ENCODE measurements around the gene BAG5. TPM values are rescaled to one million over a fixed set of nuclear protein-coding genes. Genes with fewer than 3 reads are reported as not detected.

The BAG5 gene
- total RNA-seq, 1 donor from 2014 or later = 39.9 TPM

DNA sequence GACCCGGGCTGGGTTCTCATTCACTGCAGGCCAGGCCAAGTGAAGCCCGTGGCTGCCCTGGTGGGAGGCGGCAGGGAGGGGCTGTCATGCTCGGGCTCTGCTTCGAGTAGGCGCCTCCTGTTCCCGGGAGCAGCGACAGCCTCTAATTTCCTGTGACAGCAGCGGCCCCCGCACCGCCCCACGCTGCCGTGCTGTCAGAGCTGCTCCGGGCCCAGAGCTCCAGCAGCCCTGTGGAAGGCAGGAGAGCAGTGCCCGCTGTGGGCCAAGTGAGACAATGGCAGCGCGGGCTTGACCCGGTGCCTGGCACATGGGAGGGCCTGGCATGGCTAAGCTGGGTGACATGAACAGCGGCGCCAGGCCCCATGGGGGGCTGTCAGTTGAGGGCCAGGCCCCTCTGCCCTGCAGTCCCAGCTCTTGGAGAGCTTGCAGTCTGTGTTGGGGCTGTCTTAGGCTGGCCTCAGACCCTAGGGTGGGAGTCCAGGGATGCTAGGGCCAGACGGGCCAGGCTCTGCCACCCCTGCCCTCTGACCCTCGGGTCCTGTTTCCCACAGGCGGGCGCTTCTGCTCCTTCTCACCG is 28.4 kb downstream of the BAG5 start:
- H3K4me1 Mint-ChIP-seq (ENCODE audit: unreplicated experiment) = peaks cover 8% of the 10 kb centered on the region
- no peaks in the 10 kb centered on the region for H3K9me3 Mint-ChIP-seq (ENCODE audit: unreplicated experiment)
- DNase-seq (ENCODE audit: low spot score) = no peak
- H3K4me3 Mint-ChIP-seq (ENCODE audit: unreplicated experiment) = no peak overlapping the region
- H3K27me3 Mint-ChIP-seq (ENCODE audit: unreplicated experiment) = peaks cover 15% of the 10 kb centered on the region
- TF ChIP-seq CTCF (IDR thresholded peaks at IDR 0.05; ENCODE audit: unreplicated experiment) = no peak
- H3K36me3 Mint-ChIP-seq (ENCODE audit: low read depth, unreplicated experiment) = no peaks in the 10 kb centered on the region
- no peak overlapping the region for H3K27ac Mint-ChIP-seq (ENCODE audit: unreplicated experiment)

DNA sequence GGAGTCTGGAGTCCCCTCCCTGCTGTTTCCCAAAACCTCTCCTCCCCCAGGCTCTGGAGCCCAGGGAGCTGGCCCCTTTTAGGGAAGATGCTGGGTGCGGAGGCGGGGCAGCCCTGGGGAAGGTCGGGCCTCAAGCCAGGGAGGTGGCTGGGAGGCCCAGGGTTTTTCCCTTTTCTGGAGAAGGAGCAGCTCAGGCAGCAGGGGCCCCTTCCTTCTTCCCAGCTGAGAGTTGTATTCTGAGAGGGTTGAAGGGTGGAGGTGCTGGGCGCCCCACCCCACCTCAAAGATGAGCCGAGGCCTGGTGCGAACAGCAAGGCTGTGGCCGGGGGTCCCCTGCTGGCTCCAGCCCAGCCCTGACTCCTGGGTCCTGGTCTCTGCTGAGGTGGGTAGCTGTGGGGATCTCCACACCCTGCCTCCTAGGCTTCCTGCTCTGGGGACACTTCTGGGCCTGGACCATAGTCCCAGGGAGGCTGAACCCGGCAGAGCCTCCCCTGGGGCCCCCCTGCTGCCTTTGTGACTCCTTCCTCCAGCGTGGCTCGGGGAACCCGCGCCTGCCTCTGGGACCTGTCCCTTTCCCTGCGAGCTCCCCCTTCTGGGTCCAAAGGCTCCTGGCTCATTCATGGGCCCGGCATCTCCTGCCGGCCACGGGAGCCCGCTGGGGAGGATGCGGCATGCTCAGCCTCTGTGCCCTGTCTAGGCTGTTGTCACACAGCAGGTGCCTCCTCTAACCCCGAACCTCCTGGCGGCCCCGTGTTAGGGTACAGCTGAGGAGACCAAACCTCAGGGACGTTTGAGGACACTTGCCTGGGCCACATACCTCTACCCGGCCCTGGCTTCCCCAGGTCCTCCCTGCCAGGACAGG is 29.1 kb downstream of the BAG5 start:
- Mint-ChIP-seq H3K27ac (ENCODE audit: unreplicated experiment) (no peak overlapping the region), H3K36me3 (ENCODE audit: low read depth, unreplicated experiment) (no peaks in the 10 kb centered on the region), H3K9me3 (ENCODE audit: unreplicated experiment) (no peaks in the 10 kb centered on the region), H3K4me1 (ENCODE audit: unreplicated experiment) (peaks cover 8% of the 10 kb centered on the region), H3K27me3 (ENCODE audit: unreplicated experiment) (peaks cover 15% of the 10 kb centered on the region), H3K4me3 (ENCODE audit: unreplicated experiment) (no peak overlapping the region)
- TF ChIP-seq CTCF (IDR thresholded peaks at IDR 0.05; ENCODE audit: unreplicated experiment) = no peak
- DNase-seq (ENCODE audit: low spot score) = no peak

GRCh38 chr14:103532216-103533136 is 30.0 kb downstream of the BAG5 start:
- no peak for TF ChIP-seq CTCF (IDR thresholded peaks at IDR 0.05; ENCODE audit: unreplicated experiment)
- no peak overlapping the region for H3K27ac Mint-ChIP-seq (ENCODE audit: unreplicated experiment)
- H3K36me3 Mint-ChIP-seq (ENCODE audit: low read depth, unreplicated experiment) = no peaks in the 10 kb centered on the region
- no peak overlapping the region for H3K4me3 Mint-ChIP-seq (ENCODE audit: unreplicated experiment)
- no peaks in the 10 kb centered on the region for H3K9me3 Mint-ChIP-seq (ENCODE audit: unreplicated experiment)
- DNase-seq (ENCODE audit: low spot score) = no peak
- H3K27me3 Mint-ChIP-seq (ENCODE audit: unreplicated experiment) = peaks cover 12% of the 10 kb centered on the region
- H3K4me1 Mint-ChIP-seq (ENCODE audit: unreplicated experiment) = peaks cover 12% of the 10 kb centered on the region

- H3K4me1 Mint-ChIP-seq (ENCODE audit: unreplicated experiment) = peaks cover 12% of the 10 kb centered on the region
- H3K27ac Mint-ChIP-seq (ENCODE audit: unreplicated experiment) = no peak overlapping the region
- no peak for DNase-seq (ENCODE audit: low spot score)
- H3K9me3 Mint-ChIP-seq (ENCODE audit: unreplicated experiment) = no peaks in the 10 kb centered on the region
- no peaks in the 10 kb centered on the region for H3K36me3 Mint-ChIP-seq (ENCODE audit: low read depth, unreplicated experiment)
- peaks cover 12% of the 10 kb centered on the region for H3K27me3 Mint-ChIP-seq (ENCODE audit: unreplicated experiment)
- TF ChIP-seq CTCF (IDR thresholded peaks at IDR 0.05; ENCODE audit: unreplicated experiment) = no peak
- no peak overlapping the region for H3K4me3 Mint-ChIP-seq (ENCODE audit: unreplicated experiment)
Measured at GRCh38 chr14:103531421-103532215, 30.8 kb downstream of the BAG5 start.
